ENCODE data around the gene KRTAP12-2.

Gene KRTAP12-2

DNA sequence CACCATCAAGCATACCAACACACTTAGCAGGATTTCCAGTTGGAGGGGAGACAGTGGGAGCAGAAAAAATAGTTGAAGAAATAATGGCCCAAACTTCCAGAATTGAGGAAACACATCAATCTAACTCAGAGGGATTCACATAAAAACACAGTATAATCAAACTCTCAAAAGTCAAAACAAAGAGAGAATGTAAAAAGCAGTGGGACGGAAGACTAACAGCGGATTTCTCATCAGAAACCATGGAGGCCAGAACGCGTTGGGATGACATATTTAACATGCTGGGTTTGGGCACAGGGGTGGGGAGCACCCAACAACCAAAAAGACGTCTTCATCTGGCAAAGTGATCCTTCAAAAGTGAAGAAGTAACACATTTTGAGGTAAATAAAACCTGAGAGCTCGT is 46.8 kb downstream of the KRTAP12-2 start:
- WGBS, 2 experiments (ENCODE audit: insufficient coverage in 2 of 2), result 82 to 94% methylated on average over 6 of the region's 6 CpGs
- Histone ChIP-seq H3K27ac (ENCODE audit: low read depth, low read length, severe bottlenecking) (no peak overlapping the region), H3K4me1 (ENCODE audit: control insufficient read depth, insufficient read depth, low read length, poor library complexity, severe bottlenecking) (no peaks in the 10 kb centered on the region), H3K4me3 (ENCODE audit: extremely low read depth, insufficient read depth, low read length, poor library complexity, severe bottlenecking) (no peak overlapping the region), H3K36me3 (ENCODE audit: control insufficient read depth, insufficient read depth, low read length) (no peaks in the 10 kb centered on the region), H3K9me3 (ENCODE audit: control insufficient read depth, low read length) (peaks cover 41% of the 10 kb centered on the region)

DNA sequence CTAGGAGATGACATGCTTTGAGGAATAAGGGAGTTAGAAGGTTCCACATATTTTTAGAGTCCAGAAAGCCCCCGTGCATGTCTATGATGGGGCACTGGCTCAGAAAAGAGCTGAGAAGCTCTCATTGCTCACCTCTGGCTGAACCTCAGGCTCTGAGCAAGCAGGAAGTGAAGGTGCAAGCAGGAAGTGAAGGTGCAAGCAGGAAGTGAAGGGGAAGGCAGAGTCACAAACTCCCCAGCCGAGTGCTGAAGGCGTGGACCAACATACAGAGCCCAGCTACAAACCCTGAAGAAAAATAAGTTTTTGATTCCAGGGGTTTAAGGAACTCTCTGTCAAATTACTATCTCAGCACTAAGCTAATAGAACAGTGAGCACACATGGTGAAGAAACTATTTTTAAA is 47.8 kb downstream of the KRTAP12-2 start:
- H3K4me1 ChIP-seq (ENCODE audit: control insufficient read depth, insufficient read depth, low read length, poor library complexity, severe bottlenecking), result no peaks in the 10 kb centered on the region
- 93 to 100% methylated on average over 1 to 2 of the region's 3 CpGs for WGBS, 2 experiments (ENCODE audit: insufficient coverage in 2 of 2)
- peaks cover 31% of the 10 kb centered on the region for H3K9me3 ChIP-seq (ENCODE audit: control insufficient read depth, low read length)
- H3K27ac ChIP-seq (ENCODE audit: low read depth, low read length, severe bottlenecking), result no peak overlapping the region
- H3K36me3 ChIP-seq (ENCODE audit: control insufficient read depth, insufficient read depth, low read length), result no peaks in the 10 kb centered on the region
- no peak overlapping the region for H3K4me3 ChIP-seq (ENCODE audit: extremely low read depth, insufficient read depth, low read length, poor library complexity, severe bottlenecking)

DNA sequence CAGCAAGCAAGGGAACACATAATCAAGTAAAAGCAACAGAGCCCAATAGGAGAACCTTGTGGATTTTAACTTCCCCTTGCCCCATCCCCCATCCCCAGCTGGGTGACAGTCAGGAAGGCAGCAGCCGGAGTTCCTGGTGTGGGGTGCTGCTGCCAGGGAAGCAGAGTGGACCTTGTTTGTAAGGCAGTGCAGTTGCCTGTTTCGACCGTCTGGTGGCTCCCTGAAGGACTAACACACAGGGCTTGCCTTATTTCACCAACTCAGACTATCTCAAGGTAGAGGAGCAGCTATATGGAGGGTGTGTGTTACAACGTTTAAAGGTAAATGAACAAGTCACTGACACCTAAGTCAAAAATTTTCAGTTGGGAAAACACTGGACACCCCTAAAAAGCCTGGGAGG is 48.2 kb downstream of the KRTAP12-2 start:
- 80% methylated on average over 1 of the region's 4 CpGs; no CpG with 5 or more reads in 1 of the 2 experiments for WGBS, 2 experiments (ENCODE audit: insufficient coverage in 2 of 2)
- H3K36me3 ChIP-seq (ENCODE audit: control insufficient read depth, insufficient read depth, low read length), result no peaks in the 10 kb centered on the region
- no peak overlapping the region for H3K4me3 ChIP-seq (ENCODE audit: extremely low read depth, insufficient read depth, low read length, poor library complexity, severe bottlenecking)
- H3K27ac ChIP-seq (ENCODE audit: low read depth, low read length, severe bottlenecking), result no peak overlapping the region
- H3K9me3 ChIP-seq (ENCODE audit: control insufficient read depth, low read length), result peaks cover 28% of the 10 kb centered on the region
- H3K4me1 ChIP-seq (ENCODE audit: control insufficient read depth, insufficient read depth, low read length, poor library complexity, severe bottlenecking), result no peaks in the 10 kb centered on the region

DNA sequence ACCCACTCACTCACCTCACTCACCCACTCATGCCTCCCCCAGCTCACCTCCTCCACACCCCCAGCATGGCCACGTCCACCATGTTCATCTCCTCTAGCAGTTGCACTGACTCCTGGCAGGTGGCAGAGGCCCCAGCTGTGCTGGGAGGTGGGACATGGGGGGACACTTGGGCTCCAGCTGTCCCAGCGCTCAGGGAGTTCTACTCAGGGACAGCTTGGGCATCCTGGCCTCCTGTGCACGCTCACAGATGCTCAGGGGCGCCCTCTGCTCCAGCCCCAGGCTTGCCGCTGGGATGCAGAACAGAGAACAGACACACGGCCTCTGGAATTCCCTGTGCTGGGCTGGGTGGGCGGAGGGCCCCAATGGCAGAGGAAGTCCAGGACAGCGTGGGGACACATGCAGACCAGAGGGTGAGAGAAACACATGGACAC is 49.6 kb downstream of the KRTAP12-2 start:
- Histone ChIP-seq H3K4me1 (ENCODE audit: control insufficient read depth, insufficient read depth, low read length, poor library complexity, severe bottlenecking) (no peaks in the 10 kb centered on the region), H3K9me3 (ENCODE audit: control insufficient read depth, low read length) (peaks cover 16% of the 10 kb centered on the region), H3K27ac (ENCODE audit: low read depth, low read length, severe bottlenecking) (no peak overlapping the region), H3K36me3 (ENCODE audit: control insufficient read depth, insufficient read depth, low read length) (no peaks in the 10 kb centered on the region), H3K4me3 (ENCODE audit: extremely low read depth, insufficient read depth, low read length, poor library complexity, severe bottlenecking) (no peak overlapping the region)
- 64 to 77% methylated on average over 6 to 7 of the region's 8 CpGs for WGBS, 2 experiments (ENCODE audit: insufficient coverage in 2 of 2)

DNA sequence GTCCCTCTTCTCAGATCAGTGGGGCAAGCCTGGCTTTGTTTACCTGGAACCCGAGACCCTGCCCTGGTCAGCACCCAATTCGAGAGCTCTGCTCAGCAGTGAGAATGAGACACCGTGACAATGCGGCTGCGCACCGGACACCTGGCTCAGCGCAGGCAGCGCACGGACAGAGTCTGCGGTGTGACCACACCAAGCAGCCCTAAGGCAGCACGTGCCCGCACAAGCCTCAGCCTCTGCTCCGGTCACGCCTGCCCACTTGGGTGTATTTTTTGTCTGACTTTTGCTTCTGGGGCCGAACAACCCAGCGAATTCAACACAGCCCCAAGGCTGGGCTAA is 50.2 kb downstream of the KRTAP12-2 start:
- H3K9me3 ChIP-seq (ENCODE audit: control insufficient read depth, low read length), result peaks cover 18% of the 10 kb centered on the region
- H3K27ac ChIP-seq (ENCODE audit: low read depth, low read length, severe bottlenecking), result no peak overlapping the region
- no peak overlapping the region for H3K4me3 ChIP-seq (ENCODE audit: extremely low read depth, insufficient read depth, low read length, poor library complexity, severe bottlenecking)
- 85 to 89% methylated on average over 14 to 16 of the region's 16 CpGs for WGBS, 2 experiments (ENCODE audit: insufficient coverage in 2 of 2)
- H3K36me3 ChIP-seq (ENCODE audit: control insufficient read depth, insufficient read depth, low read length), result no peaks in the 10 kb centered on the region
- no peaks in the 10 kb centered on the region for H3K4me1 ChIP-seq (ENCODE audit: control insufficient read depth, insufficient read depth, low read length, poor library complexity, severe bottlenecking)
